ENCODE data around the gene CCL15. TPM values are rescaled to one million over a fixed set of nuclear protein-coding genes. Genes with fewer than 3 reads are reported as not detected.

The CCL15 gene
- total RNA-seq, 1 donor, result not detected

DNA sequence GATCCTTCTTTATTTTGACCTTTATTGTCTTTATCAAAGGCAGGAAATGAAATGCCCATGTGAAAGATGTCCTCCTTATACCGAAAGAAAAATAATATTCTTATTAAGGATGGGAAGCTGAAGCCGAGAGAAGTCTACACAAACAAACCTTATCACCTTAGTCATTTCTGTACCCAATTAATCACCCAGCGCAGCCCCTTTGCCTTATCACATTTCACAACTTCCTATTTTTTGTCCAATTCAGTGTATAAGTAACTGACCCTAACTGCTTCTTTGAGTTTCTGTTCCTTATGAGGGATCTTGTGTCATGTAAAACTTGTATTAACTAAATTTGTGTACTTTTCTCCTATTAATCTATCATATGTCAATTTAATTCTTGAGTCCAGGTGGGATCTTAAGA, 32.8 kb upstream of the CCL15 start:
- H3K27me3 ChIP-seq (ENCODE audit: insufficient read depth, low read length), result peaks cover 4% of the 10 kb centered on the region
- no peak overlapping the region for H3K27ac ChIP-seq (ENCODE audit: low read depth, low read length)
- H3K4me3 ChIP-seq (ENCODE audit: insufficient read depth, low read length), result no peak overlapping the region
- no peak overlapping the region for H2AFZ ChIP-seq (ENCODE audit: low read length)
- no peak for DNase-seq (ENCODE audit: insufficient read length, low spot score, missing footprints)
- no peaks in the 10 kb centered on the region for H3K36me3 ChIP-seq (ENCODE audit: insufficient read depth, low read length)
- TF ChIP-seq, protein P1, sequence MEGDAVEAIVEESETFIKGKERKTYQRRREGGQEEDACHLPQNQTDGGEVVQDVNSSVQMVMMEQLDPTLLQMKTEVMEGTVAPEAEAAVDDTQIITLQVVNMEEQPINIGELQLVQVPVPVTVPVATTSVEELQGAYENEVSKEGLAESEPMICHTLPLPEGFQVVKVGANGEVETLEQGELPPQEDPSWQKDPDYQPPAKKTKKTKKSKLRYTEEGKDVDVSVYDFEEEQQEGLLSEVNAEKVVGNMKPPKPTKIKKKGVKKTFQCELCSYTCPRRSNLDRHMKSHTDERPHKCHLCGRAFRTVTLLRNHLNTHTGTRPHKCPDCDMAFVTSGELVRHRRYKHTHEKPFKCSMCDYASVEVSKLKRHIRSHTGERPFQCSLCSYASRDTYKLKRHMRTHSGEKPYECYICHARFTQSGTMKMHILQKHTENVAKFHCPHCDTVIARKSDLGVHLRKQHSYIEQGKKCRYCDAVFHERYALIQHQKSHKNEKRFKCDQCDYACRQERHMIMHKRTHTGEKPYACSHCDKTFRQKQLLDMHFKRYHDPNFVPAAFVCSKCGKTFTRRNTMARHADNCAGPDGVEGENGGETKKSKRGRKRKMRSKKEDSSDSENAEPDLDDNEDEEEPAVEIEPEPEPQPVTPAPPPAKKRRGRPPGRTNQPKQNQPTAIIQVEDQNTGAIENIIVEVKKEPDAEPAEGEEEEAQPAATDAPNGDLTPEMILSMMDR (IDR thresholded peaks at IDR 0.05; ENCODE audit: extremely low read depth, low read depth, low read length), result no peak
- H3K4me2 ChIP-seq (ENCODE audit: insufficient read depth, low read length), result no peak overlapping the region
- no peaks in the 10 kb centered on the region for H4K20me1 ChIP-seq (ENCODE audit: insufficient read depth, low read length)
- H3K9me3 ChIP-seq (ENCODE audit: low read depth, low read length), result no peaks in the 10 kb centered on the region
- no peaks in the 10 kb centered on the region for H3K79me2 ChIP-seq (ENCODE audit: insufficient read depth, low read length)
- no peaks in the 10 kb centered on the region for H3K4me1 ChIP-seq (ENCODE audit: insufficient read depth, low read length)

DNA sequence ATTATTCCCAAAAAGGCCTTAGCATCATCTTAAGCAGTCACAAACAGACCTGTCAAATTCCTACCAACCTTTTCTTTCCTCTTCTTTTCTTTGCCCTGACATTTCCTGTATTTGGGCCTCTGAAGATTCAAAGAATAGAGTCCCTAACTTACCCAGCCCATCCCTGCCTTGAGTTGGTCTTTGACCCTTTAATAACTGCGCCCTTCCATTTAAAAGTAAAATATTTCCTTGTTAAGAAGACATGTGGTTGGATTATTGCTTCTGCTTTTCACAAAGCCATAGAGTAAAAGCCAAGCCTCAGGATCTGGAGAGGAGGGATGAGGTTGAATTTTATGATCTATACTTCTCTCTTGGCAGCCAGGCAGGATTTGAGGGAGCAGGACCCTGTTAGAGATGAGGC, 29.6 kb upstream of the CCL15 start:
- Histone ChIP-seq H3K4me1 (ENCODE audit: insufficient read depth, low read length) (no peaks in the 10 kb centered on the region), H3K4me2 (ENCODE audit: insufficient read depth, low read length) (no peak overlapping the region), H3K36me3 (ENCODE audit: insufficient read depth, low read length) (no peaks in the 10 kb centered on the region), H2AFZ (ENCODE audit: low read length) (no peak overlapping the region), H3K27ac (ENCODE audit: low read depth, low read length) (no peak overlapping the region), H4K20me1 (ENCODE audit: insufficient read depth, low read length) (no peaks in the 10 kb centered on the region), H3K79me2 (ENCODE audit: insufficient read depth, low read length) (no peaks in the 10 kb centered on the region), H3K9me3 (ENCODE audit: low read depth, low read length) (no peaks in the 10 kb centered on the region), H3K27me3 (ENCODE audit: insufficient read depth, low read length) (peaks cover 4% of the 10 kb centered on the region), H3K4me3 (ENCODE audit: insufficient read depth, low read length) (no peak overlapping the region)
- TF ChIP-seq, protein P1 (IDR thresholded peaks at IDR 0.05; ENCODE audit: extremely low read depth, low read depth, low read length), result no peak
- DNase-seq (ENCODE audit: insufficient read length, low spot score, missing footprints), result no peak

DNA sequence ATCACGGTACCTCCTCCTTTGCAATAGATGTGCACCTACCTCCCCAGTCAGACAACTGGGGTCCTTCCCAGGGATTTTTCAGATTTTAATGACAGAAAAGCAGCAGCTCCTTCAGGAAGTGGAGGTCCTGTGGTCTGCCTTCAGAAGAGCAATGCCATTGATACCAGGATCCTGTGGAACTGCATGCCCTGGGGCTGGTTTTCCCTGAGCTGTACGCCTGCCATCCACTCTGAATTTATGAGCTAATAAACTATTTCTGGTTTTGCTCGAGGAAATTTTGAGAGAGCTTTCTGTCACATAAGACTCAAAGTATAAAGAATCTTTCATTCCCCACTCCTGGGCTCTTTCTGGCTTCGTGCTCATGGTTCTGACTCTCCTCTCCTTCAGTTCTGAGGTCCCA, 26.4 kb upstream of the CCL15 start:
- TF ChIP-seq, protein P1 (IDR thresholded peaks at IDR 0.05; ENCODE audit: extremely low read depth, low read depth, low read length), result no peak
- no peak for DNase-seq (ENCODE audit: insufficient read length, low spot score, missing footprints)
- H3K9me3 ChIP-seq (ENCODE audit: low read depth, low read length), result no peaks in the 10 kb centered on the region
- no peaks in the 10 kb centered on the region for H3K36me3 ChIP-seq (ENCODE audit: insufficient read depth, low read length)
- no peak overlapping the region for H3K27ac ChIP-seq (ENCODE audit: low read depth, low read length)
- no peak overlapping the region for H3K4me3 ChIP-seq (ENCODE audit: insufficient read depth, low read length)
- no peaks in the 10 kb centered on the region for H3K79me2 ChIP-seq (ENCODE audit: insufficient read depth, low read length)
- no peak overlapping the region for H2AFZ ChIP-seq (ENCODE audit: low read length)
- H3K4me1 ChIP-seq (ENCODE audit: insufficient read depth, low read length), result no peaks in the 10 kb centered on the region
- peaks cover 4% of the 10 kb centered on the region for H3K27me3 ChIP-seq (ENCODE audit: insufficient read depth, low read length)
- H3K4me2 ChIP-seq (ENCODE audit: insufficient read depth, low read length), result no peak overlapping the region
- no peaks in the 10 kb centered on the region for H4K20me1 ChIP-seq (ENCODE audit: insufficient read depth, low read length)

DNA sequence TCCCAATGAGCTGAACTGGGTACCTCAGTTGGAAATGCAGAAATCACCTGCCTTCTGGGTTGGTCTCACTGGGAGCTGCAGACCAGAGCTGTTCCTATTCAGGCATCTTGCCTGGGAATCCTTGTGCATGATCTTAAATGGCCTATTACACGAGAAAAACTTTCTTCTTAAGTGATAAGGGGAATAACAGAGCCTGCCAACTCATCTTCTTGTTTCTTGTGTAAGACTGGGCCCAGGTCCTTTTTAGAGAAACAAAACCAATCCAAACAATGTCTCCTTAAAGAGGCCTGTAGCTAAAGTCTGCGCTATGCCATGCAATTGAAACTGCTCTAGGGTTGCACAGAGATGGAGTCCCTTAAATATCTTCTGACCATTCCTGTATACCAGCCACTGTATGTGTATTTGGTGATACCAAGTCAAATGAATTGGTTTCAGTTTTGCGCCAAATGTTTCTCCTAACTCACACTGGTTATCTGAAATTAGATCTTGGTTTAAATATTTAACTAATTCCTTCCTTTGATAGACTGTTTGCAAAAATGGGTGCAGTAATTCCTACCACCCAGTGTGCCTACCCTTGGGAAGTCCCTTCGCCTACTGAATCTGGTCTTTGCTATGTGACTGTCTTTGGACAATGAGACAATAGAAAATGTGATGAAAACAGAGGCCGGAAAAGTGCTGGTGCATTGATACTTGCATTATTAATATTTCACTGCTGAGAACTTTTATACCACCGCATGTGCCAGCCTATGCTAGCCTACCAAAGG, 22.9 kb upstream of the CCL15 start:
- H3K4me3 ChIP-seq (ENCODE audit: insufficient read depth, low read length), result no peak overlapping the region
- no peak for DNase-seq (ENCODE audit: insufficient read length, low spot score, missing footprints)
- H2AFZ ChIP-seq (ENCODE audit: low read length), result no peak overlapping the region
- H3K27me3 ChIP-seq (ENCODE audit: insufficient read depth, low read length), result no peaks in the 10 kb centered on the region
- TF ChIP-seq, protein P1 (IDR thresholded peaks at IDR 0.05; ENCODE audit: extremely low read depth, low read depth, low read length), result no peak
- H3K4me2 ChIP-seq (ENCODE audit: insufficient read depth, low read length), result no peak overlapping the region
- H3K36me3 ChIP-seq (ENCODE audit: insufficient read depth, low read length), result no peaks in the 10 kb centered on the region
- no peak overlapping the region for H3K27ac ChIP-seq (ENCODE audit: low read depth, low read length)
- no peaks in the 10 kb centered on the region for H4K20me1 ChIP-seq (ENCODE audit: insufficient read depth, low read length)
- H3K4me1 ChIP-seq (ENCODE audit: insufficient read depth, low read length), result no peaks in the 10 kb centered on the region
- H3K9me3 ChIP-seq (ENCODE audit: low read depth, low read length), result no peaks in the 10 kb centered on the region
- no peaks in the 10 kb centered on the region for H3K79me2 ChIP-seq (ENCODE audit: insufficient read depth, low read length)

Data from osteoblast (primary cell).